ENCODE results near the gene LRP1B. TPM values are rescaled to one million over a fixed set of nuclear protein-coding genes. Genes with fewer than 3 reads are reported as not detected.

LRP1B gene
- total and polyA plus RNA-seq, 2 donors (not counting 1 experiment from before 2014, with no cell fraction given) = under 0.01 to 0.01 TPM

DNA sequence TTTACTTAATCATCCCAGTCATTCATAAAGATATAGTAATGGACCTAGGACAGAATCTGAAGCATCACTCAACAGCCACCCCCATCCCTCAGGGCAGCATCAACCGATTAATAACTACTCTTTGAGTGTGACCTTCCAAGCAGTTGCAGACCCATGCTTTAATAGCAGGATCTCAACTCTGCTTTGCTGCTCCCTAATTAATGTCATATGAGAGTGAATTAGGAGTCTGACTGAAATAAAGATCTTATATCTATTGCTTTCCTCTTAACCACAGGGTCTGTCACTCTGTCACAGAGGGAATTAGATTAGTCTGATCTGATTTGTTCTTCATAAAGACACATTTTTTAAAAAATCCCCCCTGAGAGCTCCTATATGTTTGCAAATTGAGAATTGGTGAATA is 46.1 kb upstream of the LRP1B start:
- Histone ChIP-seq H3K9ac (ENCODE audit: insufficient read depth, low read length) (no peak overlapping the region), H3K27ac (ENCODE audit: insufficient read depth, low read length) (no peak overlapping the region), H3K27me3 (ENCODE audit: control insufficient read depth, insufficient read depth, low read length) (no peaks in the 10 kb centered on the region), H3K4me2 (ENCODE audit: extremely low read depth, insufficient read depth, low read length) (no peak overlapping the region), H3K9me3 (ENCODE audit: control insufficient read depth, insufficient read depth, low read depth, low read length) (no peaks in the 10 kb centered on the region), H3K4me3 (replicated peaks in 1 of 4; ENCODE audit: control extremely low read depth in 1 of 4, insufficient read depth in 1 of 4, low read depth in 3 of 4, low read length in 4 of 4) (no peak overlapping the region), H3K79me2 (ENCODE audit: control insufficient read depth, insufficient read depth, low read length) (no peaks in the 10 kb centered on the region), H3K36me3 (ENCODE audit: control insufficient read depth, insufficient read depth, low read length) (no peaks in the 10 kb centered on the region), H3K4me1 (ENCODE audit: control insufficient read depth, extremely low read depth, insufficient read depth, low read length) (no peaks in the 10 kb centered on the region), H4K20me1 (ENCODE audit: control insufficient read depth, extremely low read depth, insufficient read depth, low read length) (no peaks in the 10 kb centered on the region), H2AFZ (ENCODE audit: low read length) (no peak overlapping the region)
- TF ChIP-seq CTCF (conservative IDR thresholded peaks at IDR 0.05 in 1 of 2, IDR thresholded peaks at IDR 0.05 in 1 of 2; ENCODE audit: low read depth in 1 of 2, low read length in 2 of 2) (no peak), EZH2 (IDR thresholded peaks at IDR 0.05; ENCODE audit: low read length, missing control alignments) (no peak)
- DNase-seq (ENCODE audit: low read depth in 2 of 2) = no peak

- no peaks in the 10 kb centered on the region for H3K9me3 ChIP-seq (ENCODE audit: control insufficient read depth, insufficient read depth, low read depth, low read length)
- H3K27ac ChIP-seq (ENCODE audit: insufficient read depth, low read length) = no peak overlapping the region
- no peak overlapping the region for H3K4me3 ChIP-seq (replicated peaks in 1 of 4; ENCODE audit: control extremely low read depth in 1 of 4, insufficient read depth in 1 of 4, low read depth in 3 of 4, low read length in 4 of 4)
- H4K20me1 ChIP-seq (ENCODE audit: control insufficient read depth, extremely low read depth, insufficient read depth, low read length) = no peaks in the 10 kb centered on the region
- no peak for DNase-seq (ENCODE audit: low read depth in 2 of 2)
- H3K27me3 ChIP-seq (ENCODE audit: control insufficient read depth, insufficient read depth, low read length) = no peaks in the 10 kb centered on the region
- H3K4me1 ChIP-seq (ENCODE audit: control insufficient read depth, extremely low read depth, insufficient read depth, low read length) = no peaks in the 10 kb centered on the region
- no peak overlapping the region for H3K4me2 ChIP-seq (ENCODE audit: extremely low read depth, insufficient read depth, low read length)
- H3K9ac ChIP-seq (ENCODE audit: insufficient read depth, low read length) = no peak overlapping the region
- H3K36me3 ChIP-seq (ENCODE audit: control insufficient read depth, insufficient read depth, low read length) = no peaks in the 10 kb centered on the region
- no peak for TF ChIP-seq CTCF (conservative IDR thresholded peaks at IDR 0.05 in 1 of 2, IDR thresholded peaks at IDR 0.05 in 1 of 2; ENCODE audit: low read depth in 1 of 2, low read length in 2 of 2)
- TF ChIP-seq EZH2 (IDR thresholded peaks at IDR 0.05; ENCODE audit: low read length, missing control alignments) = no peak
- H3K79me2 ChIP-seq (ENCODE audit: control insufficient read depth, insufficient read depth, low read length) = no peaks in the 10 kb centered on the region
- no peak overlapping the region for H2AFZ ChIP-seq (ENCODE audit: low read length)
Measured at GRCh38 chr2:142175813-142176338, 45.1 kb upstream of the LRP1B start.

DNA sequence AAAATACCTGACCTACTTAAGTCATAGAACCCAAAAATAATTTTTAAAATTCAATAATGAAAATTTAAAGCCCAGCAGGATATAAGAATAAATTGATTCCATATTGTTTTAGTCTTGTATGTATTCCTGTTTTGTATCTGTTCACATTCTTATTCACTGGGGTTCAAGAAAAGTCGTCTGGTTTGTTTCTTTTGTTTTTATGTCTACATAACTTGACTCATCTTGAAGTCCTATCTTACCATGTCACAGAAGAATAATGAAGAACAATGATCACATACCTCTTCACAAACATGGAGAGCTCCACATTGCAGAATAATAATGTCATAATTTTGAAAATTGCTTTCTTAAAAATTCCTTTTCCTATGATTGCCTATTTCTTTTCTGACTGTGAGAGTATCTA is 43.4 kb upstream of the LRP1B start:
- DNase-seq (ENCODE audit: low read depth in 2 of 2) = no peak
- no peaks in the 10 kb centered on the region for H3K9me3 ChIP-seq (ENCODE audit: control insufficient read depth, insufficient read depth, low read depth, low read length)
- H2AFZ ChIP-seq (ENCODE audit: low read length) = no peak overlapping the region
- TF ChIP-seq EZH2 (IDR thresholded peaks at IDR 0.05; ENCODE audit: low read length, missing control alignments) = no peak
- TF ChIP-seq CTCF (conservative IDR thresholded peaks at IDR 0.05 in 1 of 2, IDR thresholded peaks at IDR 0.05 in 1 of 2; ENCODE audit: low read depth in 1 of 2, low read length in 2 of 2) = no peak
- no peaks in the 10 kb centered on the region for H4K20me1 ChIP-seq (ENCODE audit: control insufficient read depth, extremely low read depth, insufficient read depth, low read length)
- H3K4me2 ChIP-seq (ENCODE audit: extremely low read depth, insufficient read depth, low read length) = no peak overlapping the region
- no peaks in the 10 kb centered on the region for H3K4me1 ChIP-seq (ENCODE audit: control insufficient read depth, extremely low read depth, insufficient read depth, low read length)
- no peak overlapping the region for H3K9ac ChIP-seq (ENCODE audit: insufficient read depth, low read length)
- H3K27me3 ChIP-seq (ENCODE audit: control insufficient read depth, insufficient read depth, low read length) = no peaks in the 10 kb centered on the region
- no peak overlapping the region for H3K4me3 ChIP-seq (replicated peaks in 1 of 4; ENCODE audit: control extremely low read depth in 1 of 4, insufficient read depth in 1 of 4, low read depth in 3 of 4, low read length in 4 of 4)
- H3K79me2 ChIP-seq (ENCODE audit: control insufficient read depth, insufficient read depth, low read length) = no peaks in the 10 kb centered on the region
- no peaks in the 10 kb centered on the region for H3K36me3 ChIP-seq (ENCODE audit: control insufficient read depth, insufficient read depth, low read length)
- H3K27ac ChIP-seq (ENCODE audit: insufficient read depth, low read length) = no peak overlapping the region

All from fibroblast of lung (primary cell).